OCI-LY3 (cell line): ENCODE data around the gene DCC.

Experiments used
- H2AFZ ChIP-seq: fragments of 200-600, 300-600 bp; shearing (Covaris generic); 2 replicates; pipeline ENCODE4 v1.6.0; 2014; ENCODE audit warnings: antibody characterized with exemption, low read depth, low read length
- H3K27ac ChIP-seq: fragments of 200-600, 300-600 bp; sonication (generic); 2 replicates; pipeline ENCODE4 v1.5.1; 2014; ENCODE audit warnings: mild to moderate bottlenecking, low read length, moderate library complexity, mixed read lengths
- H3K27me3 ChIP-seq: fragments of 200-600, 300-600 bp; sonication (generic); 2 replicates; pipeline ENCODE4 v1.6.1; 2014; ENCODE audit warnings: low read depth, low read length, mixed read lengths
- H3K36me3 ChIP-seq: fragments of 200-600, 300-600 bp; sonication (generic); replicated peaks from 2 replicates; pipeline ENCODE3; 2014; ENCODE audit warnings: low read depth, low read length, mixed read lengths
- H3K4me1 ChIP-seq: fragments of 300-600, 200-600 bp; sonication (generic); 2 replicates; pipeline ENCODE4 v1.6.1; 2014; ENCODE audit warnings: low read length, mixed read lengths
- H3K4me2 ChIP-seq: fragments of 200-600, 300-600 bp; sonication (generic); 2 replicates; pipeline ENCODE4 v1.6.1; 2014; ENCODE audit warnings: low read length, mixed read lengths
- H3K4me3 ChIP-seq: fragments of 300-600, 200-600 bp; sonication (generic); 2 replicates; pipeline ENCODE4 v1.5.1; 2014; ENCODE audit warnings: antibody characterized with exemption, mild to moderate bottlenecking, low read length, moderate library complexity
- H3K79me2 ChIP-seq: fragments of 300-600, 200-600 bp; shearing (Covaris generic); 2 replicates; pipeline ENCODE4 v1.6.1; 2014; ENCODE audit warnings: mild to moderate bottlenecking, low read length, mixed read lengths
- H3K9ac ChIP-seq: fragments of 300-600, 200-600 bp; shearing (Covaris generic); 2 replicates; pipeline ENCODE4 v1.6.0; 2014; ENCODE audit warnings: mild to moderate bottlenecking, low read length, moderate library complexity
- H3K9me3 ChIP-seq: fragments of 200-600, 300-600 bp; shearing (Covaris generic); 2 replicates; pipeline ENCODE4 v1.6.1; 2014; ENCODE audit warnings: low read length, mixed read lengths; ENCODE audit not compliant: insufficient read depth
- H4K20me1 ChIP-seq: fragments of 200-600, 300-600 bp; sonication (generic); 2 replicates; pipeline ENCODE4 v1.6.1; 2016; ENCODE audit warnings: low read length, mixed read lengths; ENCODE audit not compliant: insufficient read depth
- CTCF ChIP-seq: fragments of 200-600, 300-600 bp; sonication (generic); IDR thresholded peaks from 2 replicates; pipeline ENCODE4 v1.5.1; 2014; ENCODE audit warnings: antibody characterized with exemption, low read length, low read depth
- EZH2phosphoT487 ChIP-seq: fragments of 200-600 bp; shearing (Covaris generic); IDR thresholded peaks from 2 replicates; pipeline ENCODE4 v1.6.1; 2018; ENCODE audit warnings: antibody characterized with exemption, mixed run types, low read depth

The DCC gene

GRCh38 chr18:53152476-53152875 is 812.5 kb downstream of the DCC start:
- Histone ChIP-seq H4K20me1 (no peaks in the 10 kb centered on the region), H3K4me1 (no peaks in the 10 kb centered on the region), H3K27ac (no peak overlapping the region), H3K9me3 (no peaks in the 10 kb centered on the region), H3K4me3 (no peak overlapping the region), H3K36me3 (no peaks in the 10 kb centered on the region), H2AFZ (no peak overlapping the region), H3K9ac (no peak overlapping the region), H3K27me3 (no peaks in the 10 kb centered on the region), H3K4me2 (no peak overlapping the region), H3K79me2 (no peaks in the 10 kb centered on the region)
- TF ChIP-seq CTCF (no peak), EZH2phosphoT487 (no peak)

- Histone ChIP-seq H3K4me2 (no peak overlapping the region), H3K79me2 (no peaks in the 10 kb centered on the region), H3K36me3 (no peaks in the 10 kb centered on the region), H3K9ac (no peak overlapping the region), H3K27me3 (no peaks in the 10 kb centered on the region), H2AFZ (no peak overlapping the region), H4K20me1 (no peaks in the 10 kb centered on the region), H3K4me1 (no peaks in the 10 kb centered on the region), H3K4me3 (no peak overlapping the region), H3K27ac (no peak overlapping the region), H3K9me3 (no peaks in the 10 kb centered on the region)
- TF ChIP-seq CTCF (peak; percentile 54), EZH2phosphoT487 (no peak)
Measured at GRCh38 chr18:53153281-53153680, 813.3 kb downstream of the DCC start.

GRCh38 chr18:53153800-53154199 is 813.8 kb downstream of the DCC start:
- no peaks in the 10 kb centered on the region for H3K4me1 ChIP-seq
- no peaks in the 10 kb centered on the region for H3K27me3 ChIP-seq
- no peak for TF ChIP-seq EZH2phosphoT487
- TF ChIP-seq CTCF, result no peak
- no peaks in the 10 kb centered on the region for H3K9me3 ChIP-seq
- H3K27ac ChIP-seq, result no peak overlapping the region
- H2AFZ ChIP-seq, result 0 out of 2 replicates have a peak overlapping the region, but pooled peaks have one; percentile 12
- H3K36me3 ChIP-seq, result no peaks in the 10 kb centered on the region
- H3K4me3 ChIP-seq, result no peak overlapping the region
- H3K9ac ChIP-seq, result no peak overlapping the region
- H3K79me2 ChIP-seq, result no peaks in the 10 kb centered on the region
- no peak overlapping the region for H3K4me2 ChIP-seq
- H4K20me1 ChIP-seq, result no peaks in the 10 kb centered on the region

- no peaks in the 10 kb centered on the region for H3K79me2 ChIP-seq
- H3K4me2 ChIP-seq, result peak overlapping the region; percentile 31
- no peak for TF ChIP-seq CTCF
- no peak for TF ChIP-seq EZH2phosphoT487
Measured at GRCh38 chr18:53165770-53166169, 825.8 kb downstream of the DCC start.

More at GRCh38 chr18:53165770-53166169, 825.8 kb downstream of the DCC start:
- Histone ChIP-seq H4K20me1 (no peaks in the 10 kb centered on the region), H3K4me1 (peaks cover 15% of the 10 kb centered on the region), H3K4me3 (no peak overlapping the region), H2AFZ (no peak overlapping the region), H3K9ac (no peak overlapping the region), H3K9me3 (no peaks in the 10 kb centered on the region), H3K27ac (no peak overlapping the region), H3K36me3 (no peaks in the 10 kb centered on the region), H3K27me3 (no peaks in the 10 kb centered on the region)
